NK-92 (cell line): ENCODE measurements around the gene ACOXL.

Source experiments
- DNase-seq: peaks from one replicate; lab custom pipeline; 2025; ENCODE audit not compliant: unreplicated experiment; lab: John Stamatoyannopoulos, UW

ACOXL gene

GRCh38 chr2:110872521-110872920 lies 140.1 kb downstream of the ACOXL start:
- DNase-seq = no peak

- no peak for DNase-seq
These were observed 140.7 kb downstream of the ACOXL start for GRCh38 chr2:110873056-110873502.

GRCh38 chr2:110873597-110874452 lies 141.5 kb downstream of the ACOXL start:
- DNase-seq = no peak

GRCh38 chr2:110874453-110875383 lies 142.3 kb downstream of the ACOXL start:
- DNase-seq = no peak

- no peak for DNase-seq
These were observed 143.0 kb downstream of the ACOXL start for GRCh38 chr2:110875384-110875725.

- DNase-seq = no peak
These were observed 144.0 kb downstream of the ACOXL start for GRCh38 chr2:110876167-110876999.

- no peak for DNase-seq
These were observed 144.9 kb downstream of the ACOXL start for GRCh38 chr2:110877031-110877827.

GRCh38 chr2:110878150-110878549 lies 145.8 kb downstream of the ACOXL start:
- DNase-seq = no peak

- no peak for DNase-seq
These were observed 149.5 kb downstream of the ACOXL start for GRCh38 chr2:110881908-110882307.

- no peak for DNase-seq
These were observed 151.0 kb downstream of the ACOXL start for GRCh38 chr2:110883406-110883805.

GRCh38 chr2:110885256-110885655 lies 152.9 kb downstream of the ACOXL start:
- DNase-seq = no peak

- no peak for DNase-seq
These were observed 154.6 kb downstream of the ACOXL start for GRCh38 chr2:110886826-110887573.

- DNase-seq = no peak
These were observed 156.0 kb downstream of the ACOXL start for GRCh38 chr2:110888411-110888810.

- DNase-seq = no peak
These were observed 159.3 kb downstream of the ACOXL start for GRCh38 chr2:110891626-110892025.

- no peak for DNase-seq
These were observed 163.9 kb downstream of the ACOXL start for GRCh38 chr2:110896226-110896625.

- no peak for DNase-seq
These were observed 165.6 kb downstream of the ACOXL start for GRCh38 chr2:110897966-110898365.

GRCh38 chr2:110900191-110900590 lies 167.8 kb downstream of the ACOXL start:
- DNase-seq = no peak

- no peak for DNase-seq
These were observed 171.2 kb downstream of the ACOXL start for GRCh38 chr2:110903548-110903947.

GRCh38 chr2:110904116-110904778 lies 171.9 kb downstream of the ACOXL start:
- no peak for DNase-seq
